ENCODE data around the gene TBC1D22A.
"Not testable (repeated sequence)": the region's sequence is repeated elsewhere in the genome, so short reads cannot be mapped to it uniquely, and the experiment has no call there.

Gene TBC1D22A

DNA sequence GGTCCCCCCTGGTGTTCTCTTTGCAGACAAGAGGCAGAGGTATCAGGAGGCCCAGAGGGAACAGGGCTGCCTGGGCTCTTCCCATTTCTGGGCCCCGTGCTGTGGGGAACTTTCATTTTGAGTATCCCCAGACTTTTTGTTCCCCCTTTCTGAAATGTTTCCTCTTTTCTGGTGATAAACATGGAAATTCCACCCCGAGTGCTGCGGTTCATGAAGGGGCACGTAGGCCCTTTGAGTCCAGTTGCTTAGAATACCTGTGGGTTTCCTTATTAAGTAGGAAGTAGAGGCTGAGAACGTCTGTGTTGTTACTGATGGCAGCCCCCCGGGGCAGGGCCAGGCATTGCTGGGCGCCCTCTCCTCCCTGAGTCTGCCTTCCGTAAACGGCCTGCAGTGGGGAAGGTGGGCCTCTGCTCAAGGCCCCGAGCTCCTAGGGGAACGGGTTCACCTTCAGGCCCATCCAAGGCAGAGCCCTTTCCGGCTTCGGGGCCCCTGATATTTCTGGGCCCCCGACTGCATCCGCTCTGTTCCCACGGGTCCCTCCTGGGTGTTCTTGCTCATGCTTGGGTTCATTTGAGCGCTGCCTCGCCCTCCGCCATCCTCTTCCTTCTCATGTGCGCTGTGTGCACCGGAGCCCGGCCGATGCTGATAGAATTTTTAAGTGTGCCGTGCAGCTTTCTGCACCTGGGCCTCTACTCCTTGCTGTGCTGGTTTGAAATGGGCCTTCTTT is 12.0 kb downstream of the TBC1D22A start:
- DNase-seq, result no peak

DNA sequence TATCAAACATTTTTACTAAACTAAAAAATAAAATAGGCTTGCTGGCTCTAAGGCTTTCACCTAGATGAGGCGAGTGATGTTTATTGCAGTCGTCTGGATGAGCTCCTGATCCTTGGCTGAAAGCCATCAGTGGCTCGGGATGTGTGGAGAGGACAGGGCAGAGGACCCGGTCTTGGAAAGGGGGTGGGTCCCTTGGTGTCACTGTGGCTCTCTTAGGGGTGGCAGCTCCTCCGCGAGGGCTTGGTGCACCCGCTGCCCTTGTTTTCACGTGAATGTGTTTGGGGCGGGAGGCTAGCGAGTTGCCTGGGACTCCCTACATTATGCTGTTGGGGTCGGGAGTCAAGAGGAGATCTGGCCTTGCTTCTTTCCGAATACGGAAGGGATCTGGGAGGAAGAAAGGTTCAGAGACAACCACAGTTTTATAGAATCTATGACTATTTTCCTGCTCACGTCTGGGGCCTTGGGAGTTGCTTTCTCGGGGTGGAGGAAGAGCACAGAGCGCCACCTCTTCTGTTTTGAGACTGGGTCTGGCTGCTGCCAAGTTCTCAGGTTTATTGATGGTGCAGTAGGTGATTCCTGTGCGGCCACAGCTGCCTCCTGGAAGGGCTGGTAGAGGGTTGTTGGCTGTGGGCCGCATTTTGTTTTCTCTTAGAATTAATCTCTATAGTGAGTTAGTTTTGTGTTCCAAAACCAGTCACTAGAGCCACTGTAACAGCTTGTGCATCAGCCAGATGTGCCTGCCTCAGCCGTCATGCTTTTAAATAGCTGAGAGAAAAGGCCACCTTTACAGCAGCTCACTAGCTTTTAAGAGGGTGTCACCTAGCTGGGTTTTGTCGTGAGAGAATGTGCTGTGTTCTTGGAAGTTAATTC is 12.8 kb downstream of the TBC1D22A start:
- no peak for DNase-seq

DNA sequence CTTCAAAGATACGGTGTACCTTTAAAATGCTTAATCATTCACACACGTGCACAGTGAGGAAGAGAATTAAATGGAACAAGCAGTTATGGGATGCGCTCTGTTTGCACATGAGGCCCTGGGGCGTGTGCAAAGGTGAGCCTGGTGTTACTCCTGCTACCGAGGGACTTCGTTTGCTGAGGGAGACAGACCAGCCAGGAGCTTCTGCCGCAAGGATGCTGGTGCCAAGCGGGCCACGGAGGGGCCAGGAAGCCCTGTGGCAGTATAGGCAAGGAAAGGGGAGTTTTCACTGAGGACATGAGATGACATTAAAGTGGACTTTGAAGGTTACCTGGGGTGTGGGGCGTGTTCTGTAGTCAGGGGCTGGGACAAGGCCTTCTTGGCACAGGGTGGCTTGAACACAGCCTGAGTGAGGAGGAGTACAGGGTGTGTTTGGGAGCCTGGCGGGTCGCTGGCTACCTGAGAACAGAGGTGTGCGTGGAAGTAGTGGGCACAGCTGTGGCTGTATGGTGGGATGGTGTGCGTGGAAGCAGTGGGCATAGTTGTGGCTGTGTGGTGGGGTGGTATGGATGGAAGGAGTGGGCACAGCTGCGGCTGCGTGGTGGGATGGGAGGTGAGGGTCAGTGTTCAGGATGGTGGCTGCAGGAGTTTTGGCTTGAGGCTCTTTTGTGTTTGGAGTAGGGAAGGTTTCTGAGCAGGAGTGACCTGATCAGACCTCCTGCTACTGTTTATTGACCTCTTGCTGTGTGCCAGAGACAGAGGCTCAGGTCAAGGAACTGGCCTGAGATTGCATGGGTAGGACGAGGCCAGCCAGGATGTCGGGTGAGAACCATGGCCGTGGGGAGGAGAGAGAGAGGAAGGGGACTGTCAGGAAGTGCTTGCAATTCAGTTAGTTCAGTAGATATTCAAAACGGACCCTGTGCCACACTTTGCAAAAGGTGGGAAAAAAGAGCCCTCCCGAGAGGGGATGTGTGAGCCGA is 13.7 kb downstream of the TBC1D22A start:
- DNase-seq, result no peak

DNA sequence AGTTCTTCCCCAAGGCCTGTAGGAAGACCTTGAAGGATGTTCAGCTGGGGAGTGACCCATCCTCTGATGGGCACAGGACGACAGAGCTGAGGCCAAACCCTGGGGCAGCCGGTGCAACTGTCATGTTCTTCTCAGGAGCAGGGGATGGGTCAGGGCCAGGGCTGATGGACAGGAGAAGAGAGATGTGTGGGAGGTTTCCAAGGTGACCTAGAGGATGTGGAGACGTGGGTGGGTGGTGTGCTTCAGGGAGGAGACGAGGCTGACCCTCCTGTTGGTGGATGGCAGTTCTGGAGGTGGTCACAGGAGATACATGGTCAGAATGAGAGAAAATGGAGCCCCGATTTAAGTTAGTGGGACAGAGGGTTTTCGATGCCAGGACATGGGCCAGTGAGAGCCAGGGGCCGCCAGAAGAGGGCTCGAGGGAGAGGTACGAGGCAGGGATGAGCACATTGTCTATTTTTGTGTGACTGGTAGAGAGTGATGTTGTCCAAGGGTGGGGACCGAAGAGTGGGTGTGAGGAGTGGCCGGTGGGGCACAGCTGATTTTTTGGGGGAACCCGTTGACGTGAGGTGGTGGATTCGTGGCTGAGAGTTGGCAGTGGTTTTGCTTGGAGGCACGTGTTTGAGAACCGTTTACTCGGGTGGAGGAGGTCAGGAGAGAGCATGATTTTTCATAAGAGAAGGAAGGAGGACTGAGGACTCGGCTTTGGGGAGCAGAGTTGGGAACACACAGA is 14.6 kb downstream of the TBC1D22A start:
- DNase-seq, result no peak

DNA sequence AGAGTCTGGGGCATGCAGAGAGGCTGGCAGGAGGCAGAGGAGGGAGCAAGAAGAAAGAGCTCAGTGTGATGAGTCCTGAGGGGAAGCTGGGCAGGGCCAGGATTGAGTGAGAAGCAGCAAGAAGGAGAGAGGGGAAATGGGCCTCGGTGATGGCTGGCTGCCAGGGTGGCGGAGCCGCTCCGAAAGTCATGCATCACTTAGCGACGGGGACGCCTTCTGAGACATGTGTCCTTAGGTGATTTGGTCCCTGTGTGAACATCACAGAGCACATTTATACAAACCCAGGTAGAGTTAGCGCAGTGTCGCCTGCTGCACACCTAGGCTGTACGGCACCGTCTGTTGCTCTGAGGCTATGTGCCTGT is 15.1 kb downstream of the TBC1D22A start:
- DNase-seq, result no peak

DNA sequence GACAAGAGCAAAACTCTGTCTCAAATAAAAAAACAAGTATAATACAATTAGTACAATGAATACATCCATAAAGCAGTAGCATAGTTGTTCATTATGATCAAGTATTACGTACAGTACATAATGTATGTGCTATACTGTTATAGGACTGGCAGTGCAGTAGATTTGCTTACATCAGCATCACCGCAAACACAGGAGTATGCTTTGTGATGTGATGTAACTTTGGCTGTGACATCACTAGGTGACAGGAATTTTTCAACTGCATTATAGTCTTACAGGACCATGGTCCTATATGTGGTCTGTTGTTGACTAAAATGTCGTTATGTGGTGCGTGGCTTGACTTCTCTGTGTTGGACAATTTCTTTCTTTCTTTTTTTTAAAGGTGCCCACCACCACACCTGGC is 16.6 kb downstream of the TBC1D22A start:
- DNase-seq, result no peak

DNA sequence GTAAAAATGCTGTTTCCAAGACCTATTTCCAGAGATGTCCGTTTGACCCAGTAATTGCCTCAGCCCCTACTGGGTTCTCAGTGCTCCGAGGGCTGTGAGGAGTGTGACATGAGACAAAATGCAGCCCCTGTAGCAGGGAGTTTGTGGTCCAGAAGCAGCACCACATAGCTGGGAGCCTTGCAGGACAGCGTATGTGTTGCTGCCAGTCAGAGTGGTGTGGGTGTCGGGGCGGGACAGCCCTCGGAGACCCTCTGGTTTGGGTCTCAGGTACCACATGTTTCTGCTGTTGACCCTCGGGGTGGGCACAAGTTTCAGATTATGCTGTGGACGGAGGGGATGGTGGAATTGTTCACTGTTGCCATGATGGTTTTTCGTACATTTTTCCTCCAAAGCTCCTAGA is 17.2 kb downstream of the TBC1D22A start:
- DNase-seq, result no peak

DNA sequence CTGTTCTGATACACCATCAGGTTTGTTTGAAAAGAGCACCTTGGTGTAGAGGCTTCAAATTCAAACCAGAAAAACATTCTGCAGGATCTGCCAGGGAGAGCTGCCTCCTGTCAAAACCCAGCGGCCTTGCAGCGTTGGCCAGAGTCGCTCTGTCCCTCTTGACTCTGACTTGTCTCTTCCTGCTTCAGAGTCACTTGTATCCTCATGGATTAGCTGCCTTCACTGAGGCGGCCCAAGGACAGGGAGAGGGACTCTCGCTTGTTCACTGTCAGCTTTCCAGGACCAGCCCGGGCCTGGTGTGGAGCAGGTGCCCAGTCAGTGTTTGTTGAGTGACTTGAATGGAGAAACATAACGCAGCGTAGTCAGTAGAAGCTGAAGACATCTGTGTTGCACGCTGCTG is 18.0 kb downstream of the TBC1D22A start:
- DNase-seq, result no peak

DNA sequence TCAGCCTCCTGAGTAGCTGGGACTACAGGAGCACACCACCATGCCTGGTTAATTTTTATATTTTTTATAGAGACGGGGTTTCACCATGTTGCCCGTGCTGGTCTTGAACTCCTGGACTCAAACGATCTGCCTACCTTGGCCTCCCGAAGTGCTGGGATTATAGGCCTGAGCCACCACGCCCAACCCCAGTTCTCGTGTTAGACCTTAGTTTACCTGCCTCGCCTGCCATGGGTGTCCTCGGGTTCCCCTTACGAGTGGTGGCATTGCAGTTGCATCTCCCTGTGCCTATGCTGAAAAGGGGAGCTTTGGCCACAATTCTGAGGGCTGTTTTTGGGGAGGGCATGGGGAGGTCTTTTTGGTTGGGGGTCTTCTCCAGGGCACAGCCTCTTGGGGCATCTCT is 18.8 kb downstream of the TBC1D22A start:
- DNase-seq, result no peak

DNA sequence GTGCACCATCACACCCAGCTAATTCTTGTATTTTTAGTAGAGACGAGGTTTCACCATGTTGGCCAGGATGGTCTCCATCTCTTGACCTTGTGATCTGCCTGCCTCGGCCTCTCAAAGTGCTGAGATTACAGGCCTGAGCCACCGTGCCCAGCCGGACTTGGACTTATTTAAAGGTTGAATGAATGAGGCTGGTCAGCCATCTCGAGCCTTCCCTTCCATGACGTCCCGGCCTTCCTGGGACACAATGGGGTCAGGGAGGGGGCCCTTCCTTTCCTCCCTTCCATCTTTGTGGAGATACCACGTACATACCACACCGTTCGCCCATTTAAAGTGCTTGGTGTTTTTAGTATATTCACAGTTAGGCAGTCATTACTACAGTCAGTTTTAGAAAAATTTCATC is 19.8 kb downstream of the TBC1D22A start:
- not testable (repeated sequence) for DNase-seq

DNA sequence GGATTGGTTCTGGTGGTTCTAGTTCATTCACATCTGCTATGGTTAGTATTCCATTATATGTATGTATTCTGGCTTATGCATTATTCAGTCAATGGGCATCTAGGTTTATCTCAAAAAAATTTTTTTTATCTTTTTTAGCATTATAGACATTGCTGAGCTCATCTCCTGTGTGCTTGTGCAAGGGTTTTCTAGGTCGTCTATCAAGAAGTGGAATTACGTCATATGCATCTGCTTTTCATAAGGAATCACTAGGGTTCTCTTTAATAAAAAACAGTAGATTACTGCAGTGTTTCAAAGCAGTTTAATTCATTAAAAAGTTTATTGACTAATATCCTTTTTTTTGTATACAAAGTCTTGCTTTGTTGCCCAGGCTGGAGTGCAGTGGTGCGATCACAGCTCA is 21.3 kb downstream of the TBC1D22A start:
- DNase-seq, result no peak

DNA sequence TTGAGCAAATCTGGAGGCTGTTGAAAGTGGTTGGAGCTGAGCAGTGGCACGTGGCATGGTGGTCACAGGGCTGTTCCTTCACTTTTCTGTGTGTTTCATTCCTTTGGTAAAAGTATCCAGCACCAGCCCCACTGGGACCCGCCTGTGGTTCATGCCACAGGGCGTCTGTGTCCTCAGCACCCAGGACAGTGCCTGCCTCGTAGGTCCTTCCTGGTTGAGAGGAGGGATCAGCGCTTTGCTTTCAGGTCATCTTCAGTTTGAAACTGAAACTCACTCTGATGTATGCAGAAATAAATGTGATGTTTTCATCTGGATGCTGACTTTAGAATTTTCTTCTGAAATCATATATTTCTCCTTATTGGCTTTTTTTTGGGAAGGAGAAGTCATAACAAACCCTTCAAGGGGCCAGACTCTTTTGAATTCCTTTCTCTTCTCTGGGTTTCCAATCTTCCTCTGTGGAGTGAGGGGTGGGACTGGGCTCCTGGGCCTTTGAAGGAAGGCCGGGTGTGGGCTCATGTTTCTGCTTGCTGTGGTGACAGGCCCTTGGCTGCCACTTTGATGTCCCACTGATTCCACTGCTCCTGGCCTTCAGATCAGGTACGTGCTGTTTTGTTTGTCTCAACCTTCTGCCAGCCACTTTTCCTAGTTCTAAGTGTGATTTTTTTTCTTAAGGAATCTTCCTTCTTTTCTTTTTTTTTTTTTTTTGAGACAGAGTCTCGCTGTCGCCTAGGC is 26.2 kb downstream of the TBC1D22A start:
- no peak for DNase-seq

DNA sequence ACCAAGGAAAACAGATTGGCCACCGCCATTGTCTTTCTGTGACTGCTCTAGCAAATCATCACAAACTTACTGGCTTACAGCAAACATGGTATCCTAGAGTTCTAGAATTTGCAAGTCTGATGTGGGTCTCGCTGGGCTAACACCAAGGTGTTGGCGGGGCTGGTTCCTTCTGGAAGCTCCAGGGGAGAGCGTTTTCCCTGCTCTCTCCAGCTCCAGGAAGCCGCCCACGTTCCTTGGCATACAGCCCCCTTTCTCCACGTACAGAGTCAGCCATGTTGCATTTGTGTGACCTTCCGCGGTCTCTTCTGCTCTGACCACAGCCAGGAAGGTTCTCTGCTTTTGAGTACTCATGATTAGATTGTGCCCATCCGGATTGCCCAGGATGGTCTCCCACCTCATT is 27.5 kb downstream of the TBC1D22A start:
- DNase-seq, result no peak

DNA sequence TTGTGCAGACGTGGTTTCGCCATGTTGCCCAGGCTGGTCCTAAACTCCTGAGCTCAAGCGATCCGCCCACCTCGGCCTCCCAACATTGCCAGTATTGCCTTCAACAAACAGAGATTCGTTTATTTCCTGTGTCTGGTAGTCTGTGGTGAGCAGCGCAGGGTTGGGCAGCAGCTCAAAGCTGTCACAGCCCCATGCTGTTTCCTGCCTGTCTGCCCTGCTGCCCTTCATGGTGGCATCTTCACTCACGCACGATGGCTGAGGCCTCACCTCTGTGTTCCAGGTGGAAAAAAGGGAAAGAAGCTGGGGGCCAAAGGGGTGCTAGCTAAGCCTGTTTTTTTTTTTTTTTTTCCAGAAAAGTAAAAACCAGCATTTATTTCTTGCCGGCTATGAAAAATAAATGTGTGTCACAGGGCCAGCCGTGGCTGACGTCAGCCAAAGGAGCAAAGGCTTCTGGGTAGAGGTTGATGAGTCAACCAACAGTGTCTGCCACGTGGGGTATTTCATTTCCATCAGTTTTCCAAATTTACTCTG is 28.8 kb downstream of the TBC1D22A start:
- no peak for DNase-seq

DNA sequence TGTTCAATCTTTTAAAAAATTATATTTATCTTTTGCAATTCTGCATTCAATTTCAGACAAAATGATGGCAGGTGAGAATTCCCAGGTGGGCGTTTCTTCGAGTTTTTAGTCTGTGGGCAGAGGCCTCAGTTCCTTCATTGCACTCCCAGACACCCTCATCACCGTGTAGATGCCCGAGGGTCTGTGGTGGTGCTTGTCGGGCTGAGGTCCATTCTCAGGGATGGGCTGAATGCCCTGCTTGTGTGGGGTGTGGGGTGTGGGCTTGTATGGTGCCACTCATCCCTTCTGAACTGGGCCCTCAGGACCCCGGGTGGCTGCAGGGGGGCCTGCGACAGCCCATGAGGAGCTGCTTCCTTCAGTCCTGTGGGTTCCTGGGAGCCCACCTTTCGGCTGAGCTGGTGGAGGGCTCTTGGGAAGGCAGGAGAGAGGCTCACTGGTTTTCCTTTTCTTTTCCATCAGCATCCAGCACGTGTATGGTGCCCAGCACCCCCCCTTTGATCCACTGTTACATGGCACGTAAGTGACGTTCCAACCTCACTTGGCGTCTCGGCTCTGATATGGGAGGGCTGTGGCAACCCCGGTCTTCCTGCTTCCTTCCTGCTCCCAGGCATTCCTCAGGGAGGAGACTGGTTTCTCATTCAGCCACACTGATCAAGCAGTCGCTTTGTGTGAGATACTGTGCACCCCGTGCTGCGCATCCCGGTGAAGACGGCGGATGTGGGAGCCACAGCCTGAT is 29.8 kb downstream of the TBC1D22A start:
- DNase-seq, result no peak

DNA sequence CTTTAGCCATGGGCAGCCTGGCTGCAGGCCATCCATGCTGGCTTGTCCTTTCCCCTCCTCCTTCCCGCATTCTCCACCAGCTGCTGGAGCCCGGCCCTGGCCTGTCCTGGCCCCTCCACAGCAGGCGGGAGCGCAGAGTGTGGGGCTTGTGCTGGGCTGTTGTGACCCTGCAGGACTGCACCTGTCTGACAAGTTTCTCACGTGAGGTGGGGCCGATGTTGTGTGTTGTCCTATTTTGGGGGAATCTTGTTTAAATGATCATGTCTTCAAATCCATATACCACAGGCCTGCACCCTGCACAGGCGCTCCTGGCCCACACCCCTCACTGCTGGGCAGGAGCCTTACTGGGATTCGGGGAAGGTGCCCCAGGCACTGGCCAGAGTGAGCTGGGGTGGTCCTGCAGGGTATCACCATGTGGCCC is 30.4 kb downstream of the TBC1D22A start:
- DNase-seq, result no peak

DNA sequence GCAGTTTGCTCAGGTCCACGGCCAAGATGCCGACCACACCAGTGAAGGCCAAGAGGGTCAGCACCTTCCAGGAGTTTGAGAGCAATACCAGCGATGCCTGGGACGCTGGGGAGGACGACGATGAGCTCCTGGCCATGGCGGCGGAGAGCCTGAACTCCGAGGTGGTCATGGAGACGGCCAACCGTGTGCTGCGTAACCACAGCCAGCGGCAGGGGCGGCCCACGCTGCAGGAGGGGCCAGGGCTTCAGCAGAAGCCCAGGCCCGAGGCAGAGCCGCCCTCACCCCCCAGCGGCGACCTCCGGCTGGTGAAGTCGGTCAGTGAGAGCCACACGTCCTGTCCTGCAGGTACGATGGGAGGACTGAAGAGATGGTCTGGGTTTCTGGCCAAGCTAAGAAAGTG is 31.0 kb downstream of the TBC1D22A start:
- DNase-seq, result no peak

DNA sequence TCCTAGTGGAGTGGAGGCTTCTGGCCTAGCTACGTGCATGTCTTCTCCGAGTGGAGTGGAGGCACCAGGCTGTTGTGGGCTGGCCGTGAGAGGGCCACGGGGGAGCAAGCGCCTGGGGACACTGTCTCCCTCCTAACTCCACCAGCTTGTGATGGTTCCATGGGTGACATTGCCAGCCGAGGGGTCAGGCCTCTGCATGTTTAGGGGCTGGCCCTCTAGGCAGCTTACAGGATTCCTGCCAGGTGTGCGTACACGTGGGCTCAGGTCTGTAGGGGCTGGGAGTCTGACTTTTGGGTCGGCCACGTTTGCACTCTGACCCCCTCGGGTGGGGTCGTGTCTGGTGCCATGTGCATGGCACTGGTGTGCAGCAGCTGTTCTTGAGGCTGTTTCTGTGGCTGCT is 31.6 kb downstream of the TBC1D22A start:
- DNase-seq, result no peak

DNA sequence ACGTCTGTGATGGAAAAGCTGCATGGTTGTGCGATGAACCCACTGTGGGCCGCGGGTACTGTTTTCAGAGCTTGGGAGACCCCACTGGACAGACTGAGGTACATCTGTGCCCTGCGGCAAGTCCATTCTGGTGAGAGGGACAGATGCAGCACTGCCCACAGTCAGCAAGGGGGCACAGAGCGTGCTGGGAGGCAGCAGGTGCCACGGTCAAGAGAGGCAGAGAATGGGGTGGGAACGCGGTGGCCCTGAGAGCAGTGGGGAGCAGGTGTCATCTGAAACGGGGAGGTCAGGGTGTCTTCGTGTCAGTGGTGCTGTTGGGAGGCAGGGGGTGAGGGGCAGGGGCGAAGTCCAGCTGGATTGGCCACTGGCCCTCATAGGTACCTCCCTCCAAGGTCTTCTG is 32.0 kb downstream of the TBC1D22A start:
- no peak for DNase-seq

DNA sequence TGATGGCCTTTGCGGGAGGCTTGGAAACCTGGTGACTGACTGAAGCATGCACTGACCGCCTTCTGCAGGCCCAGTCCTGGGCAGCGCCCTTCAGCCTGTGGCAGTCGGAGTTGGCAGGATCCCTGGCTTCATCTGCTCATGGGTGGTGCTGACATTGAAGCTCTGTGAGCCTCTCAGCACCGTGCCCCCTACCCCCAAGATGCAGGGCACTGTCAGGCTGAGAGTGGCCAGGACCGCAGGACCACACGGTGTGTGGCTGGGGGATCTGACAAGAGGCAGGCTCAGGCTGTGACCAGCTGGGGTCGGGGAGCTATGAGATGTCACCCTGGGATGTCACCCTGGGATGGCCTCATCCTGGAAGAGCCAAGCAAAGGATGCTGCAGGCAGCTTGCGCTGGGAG is 32.7 kb downstream of the TBC1D22A start:
- DNase-seq, result no peak

Measured in T1000 (cell line).